Transverse colon (tissue), 4 donors: ENCODE results near the gene UTF1.

Experiments
- POLR2A ChIP-seq: fragments of 450-650 bp; IDR thresholded peaks from one replicate; pipeline ENCODE4 v1.6.1; 2016; ENCODE audit warnings: antibody characterized with exemption, mild to moderate bottlenecking, moderate library complexity
- POLR2AphosphoS5 ChIP-seq, 3 donors: sonication (generic); formaldehyde crosslinking; IDR thresholded peaks; one replicate each; pipeline ENCODE4 v1.6.1; 2016; ENCODE audit warnings: antibody characterized with exemption in 3 of 3
- TF ChIP-seq, protein P1 (sequence below), 5 experiments: fragments of 200-600 bp in 3 of 5; fragments of 450-650 bp in 2 of 5; sonication (generic) in 3 of 5; IDR thresholded peaks; 1 replicate in 2 of 5; 2 replicates in 3 of 5; pipeline ENCODE4 v1.5.1; 2016 to 2017; ENCODE audit warnings: antibody characterized with exemption in 5 of 5, inconsistent platforms in 3 of 5, mild to moderate bottlenecking in 2 of 5, moderate library complexity in 1 of 5

GRCh38 chr10:133189726-133190125, 40.3 kb upstream of the UTF1 start:
- TF ChIP-seq, protein P1, sequence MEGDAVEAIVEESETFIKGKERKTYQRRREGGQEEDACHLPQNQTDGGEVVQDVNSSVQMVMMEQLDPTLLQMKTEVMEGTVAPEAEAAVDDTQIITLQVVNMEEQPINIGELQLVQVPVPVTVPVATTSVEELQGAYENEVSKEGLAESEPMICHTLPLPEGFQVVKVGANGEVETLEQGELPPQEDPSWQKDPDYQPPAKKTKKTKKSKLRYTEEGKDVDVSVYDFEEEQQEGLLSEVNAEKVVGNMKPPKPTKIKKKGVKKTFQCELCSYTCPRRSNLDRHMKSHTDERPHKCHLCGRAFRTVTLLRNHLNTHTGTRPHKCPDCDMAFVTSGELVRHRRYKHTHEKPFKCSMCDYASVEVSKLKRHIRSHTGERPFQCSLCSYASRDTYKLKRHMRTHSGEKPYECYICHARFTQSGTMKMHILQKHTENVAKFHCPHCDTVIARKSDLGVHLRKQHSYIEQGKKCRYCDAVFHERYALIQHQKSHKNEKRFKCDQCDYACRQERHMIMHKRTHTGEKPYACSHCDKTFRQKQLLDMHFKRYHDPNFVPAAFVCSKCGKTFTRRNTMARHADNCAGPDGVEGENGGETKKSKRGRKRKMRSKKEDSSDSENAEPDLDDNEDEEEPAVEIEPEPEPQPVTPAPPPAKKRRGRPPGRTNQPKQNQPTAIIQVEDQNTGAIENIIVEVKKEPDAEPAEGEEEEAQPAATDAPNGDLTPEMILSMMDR (IDR thresholded peaks at IDR 0.05): no peak
- TF ChIP-seq POLR2A (no peak), POLR2AphosphoS5 (IDR thresholded peaks at IDR 0.05) (no peak)
